GM18519 (cell line): ENCODE data around the gene GPR143.
A peak's percentile ranks its signal among the peaks of the same experiment; 100 is the strongest.

Experiments
- ATAC-seq: cut with Tn5 transposase; IDR thresholded peaks from one replicate; pipeline ENCODE4 v1.9.1; 2021; ENCODE audit warnings: mild to moderate bottlenecking, moderate library complexity; ENCODE audit not compliant: unreplicated experiment, low FRiP score

Gene GPR143

DNA sequence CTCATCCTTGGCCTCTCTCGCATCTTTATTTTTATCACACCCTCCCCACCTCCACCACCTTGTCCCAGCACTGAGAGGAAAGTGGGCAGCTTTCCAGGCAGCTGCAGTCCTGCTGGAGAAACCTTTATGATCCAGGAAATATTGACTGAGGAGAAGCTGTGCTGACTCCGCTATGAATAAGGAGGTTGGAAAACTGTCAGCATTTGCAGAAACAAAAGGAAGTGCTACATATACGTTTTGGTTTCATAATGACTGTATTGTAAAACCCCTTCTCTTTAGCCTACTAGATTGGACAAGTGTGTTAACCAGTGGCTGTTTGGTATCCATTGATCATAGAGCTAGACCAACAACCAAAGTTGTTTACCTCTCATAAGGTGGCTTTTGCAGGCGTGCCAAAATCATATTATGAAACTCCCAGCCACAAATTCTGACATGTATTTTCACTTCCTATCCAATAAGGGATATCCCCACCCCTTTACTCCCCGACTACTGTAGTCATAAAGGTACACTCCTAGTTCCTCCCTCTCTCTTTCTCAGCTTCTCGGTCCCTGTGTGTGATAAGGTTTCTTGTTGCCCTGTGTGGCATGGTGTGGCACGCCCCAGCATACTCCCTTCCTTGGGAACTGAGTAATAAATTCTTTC, 88.4 kb downstream of the GPR143 start:
- ATAC-seq = peak; percentile 99

DNA sequence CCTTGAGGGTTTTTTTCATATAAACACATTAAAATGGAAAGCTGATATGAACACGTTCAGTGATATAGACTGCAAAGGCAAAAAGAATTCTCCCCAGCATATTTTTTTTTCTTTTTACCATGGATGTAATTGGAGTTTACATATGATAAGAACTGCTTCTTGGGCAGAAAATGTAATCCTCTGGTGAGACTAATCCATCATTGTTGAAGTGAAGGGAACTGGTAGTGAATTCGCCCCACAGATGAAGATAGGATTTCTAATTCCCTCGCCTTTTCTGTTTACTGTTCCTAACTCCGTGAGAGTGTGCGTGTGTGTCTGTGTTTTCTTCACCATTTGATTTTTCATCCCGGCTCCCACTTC, 88.9 kb downstream of the GPR143 start:
- ATAC-seq = no peak

DNA sequence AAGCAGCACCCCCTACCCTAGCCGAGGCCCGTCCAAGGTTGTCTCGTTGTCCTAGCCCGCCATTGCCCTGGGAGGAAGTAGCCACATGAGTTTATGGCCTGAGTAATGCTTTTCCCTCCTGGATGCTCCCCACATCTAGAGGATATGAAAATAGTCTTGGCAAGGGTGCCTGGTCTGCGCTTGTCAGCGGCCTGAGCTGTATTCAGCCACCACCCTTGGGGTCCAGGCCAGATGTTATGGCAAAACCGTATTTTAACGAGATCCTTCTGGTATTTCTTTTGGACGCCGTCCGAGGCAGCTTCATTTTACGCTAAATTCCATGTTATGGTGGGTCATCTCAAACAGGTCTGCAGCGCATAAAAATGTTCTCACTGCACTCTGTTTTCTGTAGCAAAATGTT, 89.3 kb downstream of the GPR143 start:
- ATAC-seq = no peak
